OCI-LY3 (cell line): ENCODE measurements around the gene ROR1.

Experiments
- H2AFZ ChIP-seq: fragments of 200-600, 300-600 bp; shearing (Covaris generic); 2 replicates; pipeline ENCODE4 v1.6.0; 2014; ENCODE audit warnings: antibody characterized with exemption, low read depth, low read length
- H3K27ac ChIP-seq: fragments of 200-600, 300-600 bp; sonication (generic); 2 replicates; pipeline ENCODE4 v1.5.1; 2014; ENCODE audit warnings: mild to moderate bottlenecking, low read length, moderate library complexity, mixed read lengths
- H3K27me3 ChIP-seq: fragments of 200-600, 300-600 bp; sonication (generic); 2 replicates; pipeline ENCODE4 v1.6.1; 2014; ENCODE audit warnings: low read depth, low read length, mixed read lengths
- H3K36me3 ChIP-seq: fragments of 200-600, 300-600 bp; sonication (generic); replicated peaks from 2 replicates; pipeline ENCODE3; 2014; ENCODE audit warnings: low read depth, low read length, mixed read lengths
- H3K4me1 ChIP-seq: fragments of 300-600, 200-600 bp; sonication (generic); 2 replicates; pipeline ENCODE4 v1.6.1; 2014; ENCODE audit warnings: low read length, mixed read lengths
- H3K4me2 ChIP-seq: fragments of 200-600, 300-600 bp; sonication (generic); 2 replicates; pipeline ENCODE4 v1.6.1; 2014; ENCODE audit warnings: low read length, mixed read lengths
- H3K4me3 ChIP-seq: fragments of 300-600, 200-600 bp; sonication (generic); 2 replicates; pipeline ENCODE4 v1.5.1; 2014; ENCODE audit warnings: antibody characterized with exemption, mild to moderate bottlenecking, low read length, moderate library complexity
- H3K79me2 ChIP-seq: fragments of 300-600, 200-600 bp; shearing (Covaris generic); 2 replicates; pipeline ENCODE4 v1.6.1; 2014; ENCODE audit warnings: mild to moderate bottlenecking, low read length, mixed read lengths
- H3K9ac ChIP-seq: fragments of 300-600, 200-600 bp; shearing (Covaris generic); 2 replicates; pipeline ENCODE4 v1.6.0; 2014; ENCODE audit warnings: mild to moderate bottlenecking, low read length, moderate library complexity
- H3K9me3 ChIP-seq: fragments of 200-600, 300-600 bp; shearing (Covaris generic); 2 replicates; pipeline ENCODE4 v1.6.1; 2014; ENCODE audit warnings: low read length, mixed read lengths; ENCODE audit not compliant: insufficient read depth
- H4K20me1 ChIP-seq: fragments of 200-600, 300-600 bp; sonication (generic); 2 replicates; pipeline ENCODE4 v1.6.1; 2016; ENCODE audit warnings: low read length, mixed read lengths; ENCODE audit not compliant: insufficient read depth
- CTCF ChIP-seq: fragments of 200-600, 300-600 bp; sonication (generic); IDR thresholded peaks from 2 replicates; pipeline ENCODE4 v1.5.1; 2014; ENCODE audit warnings: antibody characterized with exemption, low read length, low read depth
- EZH2phosphoT487 ChIP-seq: fragments of 200-600 bp; shearing (Covaris generic); IDR thresholded peaks from 2 replicates; pipeline ENCODE4 v1.6.1; 2018; ENCODE audit warnings: antibody characterized with exemption, mixed run types, low read depth

ROR1 gene

GRCh38 chr1:63912643-63913042 lies 138.8 kb downstream of the ROR1 start:
- Histone ChIP-seq H2AFZ (no peak overlapping the region), H3K36me3 (no peaks in the 10 kb centered on the region), H4K20me1 (no peaks in the 10 kb centered on the region), H3K4me1 (peaks cover 20% of the 10 kb centered on the region), H3K4me3 (no peak overlapping the region), H3K9me3 (no peaks in the 10 kb centered on the region), H3K27me3 (no peaks in the 10 kb centered on the region; the same call in none of the 2 replicates), H3K9ac (no peak overlapping the region), H3K27ac (no peak overlapping the region), H3K79me2 (no peaks in the 10 kb centered on the region), H3K4me2 (no peak overlapping the region)
- no peak for TF ChIP-seq EZH2phosphoT487
- TF ChIP-seq CTCF: no peak

GRCh38 chr1:63913533-63913932 lies 139.7 kb downstream of the ROR1 start:
- TF ChIP-seq CTCF: no peak
- no peak for TF ChIP-seq EZH2phosphoT487
- Histone ChIP-seq H3K9ac (no peak overlapping the region), H4K20me1 (no peaks in the 10 kb centered on the region), H2AFZ (no peak overlapping the region), H3K36me3 (no peaks in the 10 kb centered on the region), H3K4me1 (peaks cover 24% of the 10 kb centered on the region), H3K27me3 (no peaks in the 10 kb centered on the region; the same call in none of the 2 replicates), H3K4me3 (no peak overlapping the region), H3K27ac (no peak overlapping the region), H3K79me2 (no peaks in the 10 kb centered on the region), H3K9me3 (no peaks in the 10 kb centered on the region), H3K4me2 (no peak overlapping the region)

- no peak for TF ChIP-seq CTCF
- no peak for TF ChIP-seq EZH2phosphoT487
- Histone ChIP-seq H2AFZ (no peak overlapping the region), H3K27ac (no peak overlapping the region), H3K4me1 (peaks cover 24% of the 10 kb centered on the region), H3K9me3 (no peaks in the 10 kb centered on the region), H3K4me3 (no peak overlapping the region), H3K36me3 (no peaks in the 10 kb centered on the region), H4K20me1 (no peaks in the 10 kb centered on the region), H3K4me2 (no peak overlapping the region), H3K79me2 (no peaks in the 10 kb centered on the region), H3K9ac (no peak overlapping the region), H3K27me3 (no peaks in the 10 kb centered on the region; the same call in none of the 2 replicates)
Measured at GRCh38 chr1:63914241-63914640, 140.4 kb downstream of the ROR1 start.

- H3K36me3 ChIP-seq: no peaks in the 10 kb centered on the region
- no peaks in the 10 kb centered on the region; the same call in none of the 2 replicates for H3K27me3 ChIP-seq
- no peak overlapping the region for H3K27ac ChIP-seq
- no peak overlapping the region for H2AFZ ChIP-seq
- no peaks in the 10 kb centered on the region for H3K79me2 ChIP-seq
- TF ChIP-seq CTCF: no peak
- no peak for TF ChIP-seq EZH2phosphoT487
- H3K4me1 ChIP-seq: peaks cover 24% of the 10 kb centered on the region
- no peaks in the 10 kb centered on the region for H3K9me3 ChIP-seq
- H3K4me2 ChIP-seq: no peak overlapping the region
- no peak overlapping the region for H3K9ac ChIP-seq
- H4K20me1 ChIP-seq: no peaks in the 10 kb centered on the region
- H3K4me3 ChIP-seq: no peak overlapping the region
Measured at GRCh38 chr1:63914706-63915105, 140.9 kb downstream of the ROR1 start.
